ENCODE results near the gene CCDC116.
"Not testable (repeated sequence)": the region's sequence is repeated elsewhere in the genome, so short reads cannot be mapped to it uniquely, and the experiment has no call there.

Gene CCDC116

DNA sequence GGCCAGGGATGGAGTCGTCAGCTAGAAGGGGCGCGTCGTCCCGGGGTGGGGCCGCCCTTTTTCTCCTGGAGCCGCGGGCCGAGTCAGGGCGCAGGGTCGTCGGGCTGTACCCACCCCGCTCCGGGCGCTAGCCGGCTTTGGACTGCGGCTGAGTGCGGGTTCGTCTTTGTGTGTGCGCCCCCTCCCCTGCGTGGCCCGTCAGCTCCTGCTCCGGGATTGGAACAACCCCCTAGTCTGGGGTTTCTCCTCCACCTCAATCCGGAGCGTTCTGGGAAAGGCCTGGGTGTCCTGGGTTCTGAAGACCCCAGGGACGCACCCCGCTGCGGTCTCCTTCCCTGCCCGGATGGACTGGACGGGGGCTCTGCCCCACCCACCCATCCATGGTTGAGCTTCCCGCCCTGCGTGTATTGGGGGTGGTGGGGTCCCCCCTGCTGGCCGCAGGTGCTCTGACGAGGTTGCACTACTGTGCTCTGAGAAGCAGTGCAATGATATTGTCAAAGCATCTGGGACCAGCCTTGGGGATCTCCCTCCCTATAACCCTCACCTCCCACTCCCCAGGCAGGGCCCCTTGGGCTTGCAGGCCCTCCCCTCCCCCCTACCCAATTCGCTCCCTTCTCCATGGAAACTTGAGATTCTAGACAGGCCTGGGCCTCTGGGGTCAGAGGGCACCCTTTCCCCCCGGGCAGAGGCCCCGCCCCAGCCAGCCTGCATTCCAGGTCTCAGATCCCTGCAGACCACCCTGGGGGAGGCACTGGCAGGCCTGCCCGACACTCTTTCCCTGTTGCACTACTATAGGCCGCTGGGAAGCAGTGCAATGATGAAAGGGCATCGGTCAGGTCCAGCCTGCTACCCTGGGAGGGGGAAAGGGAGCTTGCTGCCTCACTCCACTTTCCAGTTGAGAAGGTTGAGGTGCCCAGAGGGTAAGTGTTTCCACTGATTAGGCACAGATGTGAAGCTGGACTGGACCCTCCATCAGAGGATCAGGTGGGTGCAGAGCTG lies 20.3 kb downstream of the CCDC116 start:
- DNase-seq, result no peak

DNA sequence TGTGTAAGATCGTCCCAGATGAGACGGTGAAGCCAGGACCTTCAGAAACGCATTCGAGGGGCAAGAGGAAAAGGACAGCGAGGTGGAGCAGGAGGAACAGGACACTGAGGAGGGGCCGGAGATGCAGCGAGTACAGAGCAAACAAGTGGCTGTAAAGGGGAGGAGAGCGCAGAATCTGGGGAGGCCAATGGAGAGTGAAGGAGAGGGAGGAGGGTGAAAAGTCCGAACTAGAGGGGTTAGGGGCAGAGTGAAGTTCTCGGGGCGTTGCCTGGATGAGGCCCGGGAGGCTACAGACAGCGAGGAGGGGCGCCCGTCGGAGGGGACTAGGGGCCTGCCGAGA lies 24.4 kb downstream of the CCDC116 start:
- DNase-seq, result no peak

DNA sequence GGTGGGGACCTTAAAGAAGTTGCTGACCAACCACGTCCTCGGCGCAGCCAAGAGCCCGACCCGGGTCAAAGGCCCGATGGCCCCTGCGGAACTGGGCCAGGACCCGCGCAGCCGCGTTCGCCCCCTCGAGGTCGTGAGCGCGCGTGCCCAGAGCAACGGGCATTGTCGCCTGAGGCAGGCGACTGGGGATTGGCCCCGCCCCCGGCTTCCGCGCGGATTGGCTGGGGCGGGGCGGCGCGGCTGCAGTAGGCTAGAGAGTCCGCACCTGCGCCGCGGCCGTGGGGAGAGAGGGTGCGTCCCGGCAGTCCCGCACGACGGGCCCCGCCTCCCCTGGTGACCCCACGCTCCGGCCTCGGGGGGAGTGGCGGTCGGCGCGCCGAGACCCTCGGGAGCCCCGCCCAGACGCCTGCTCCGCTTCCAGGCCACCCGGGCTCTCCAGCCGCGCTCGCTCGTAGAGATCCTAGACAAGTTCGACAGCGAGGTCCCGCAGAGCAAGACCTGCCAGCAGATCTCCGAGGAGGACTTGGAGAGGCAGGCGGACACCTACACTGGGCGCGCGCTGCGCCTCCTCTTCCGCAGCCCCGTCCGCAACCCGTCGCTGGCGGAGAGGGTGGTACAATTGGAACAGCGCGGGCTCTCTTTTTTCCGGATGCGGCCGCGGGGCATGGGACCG lies 24.9 kb downstream of the CCDC116 start:
- DNase-seq, result peak; percentile 82

DNA sequence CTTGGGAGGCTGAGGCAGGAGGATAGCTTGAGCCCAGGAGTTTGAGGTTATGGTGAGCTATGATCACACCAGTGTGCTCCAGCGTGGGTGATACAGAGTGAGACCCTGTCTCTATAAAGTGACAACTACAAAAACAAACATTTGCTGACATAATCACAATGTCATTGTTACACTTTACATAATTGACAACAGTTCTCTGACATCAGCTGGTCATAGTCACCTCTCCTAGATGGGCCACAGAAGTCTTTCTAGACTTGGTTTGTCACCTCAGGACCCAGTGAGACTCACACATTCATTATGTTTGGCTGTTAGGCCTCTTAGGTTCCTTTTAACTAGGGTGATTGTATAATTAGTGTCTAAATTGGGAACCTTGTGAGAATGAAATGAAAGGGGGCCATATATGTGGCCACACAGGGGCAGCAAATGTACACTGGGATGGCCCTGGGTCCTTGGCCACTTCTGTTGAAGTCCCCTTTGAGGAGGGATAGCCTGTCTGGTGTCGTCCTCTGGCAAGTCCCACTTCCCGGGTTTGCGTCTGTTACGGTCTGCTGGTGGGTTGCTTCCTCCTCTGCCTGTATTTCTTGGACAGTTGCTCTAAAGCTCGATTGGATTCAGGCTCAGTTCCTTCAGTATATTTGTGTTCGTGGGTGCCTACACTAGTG lies 27.4 kb downstream of the CCDC116 start:
- DNase-seq, result no peak

DNA sequence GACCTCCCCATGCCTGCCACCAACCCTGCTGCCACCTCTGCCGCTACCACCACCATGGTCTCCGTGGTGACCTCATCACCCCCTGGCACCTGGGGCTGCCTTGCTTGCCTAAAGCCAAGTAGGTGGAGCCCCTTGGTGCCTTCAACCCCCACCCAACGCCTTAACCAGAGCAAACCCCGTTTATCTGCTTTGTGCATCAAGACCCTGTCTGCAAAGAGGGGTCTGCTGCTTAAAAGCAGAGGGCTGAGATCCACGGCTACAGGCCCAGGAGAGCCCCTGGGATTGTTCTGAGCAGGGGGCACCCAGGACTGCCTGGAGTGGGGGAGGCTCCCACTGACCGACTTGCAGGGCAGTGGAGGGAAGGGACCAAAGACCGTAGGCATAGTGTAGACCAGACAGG lies 28.3 kb downstream of the CCDC116 start:
- no peak for DNase-seq

DNA sequence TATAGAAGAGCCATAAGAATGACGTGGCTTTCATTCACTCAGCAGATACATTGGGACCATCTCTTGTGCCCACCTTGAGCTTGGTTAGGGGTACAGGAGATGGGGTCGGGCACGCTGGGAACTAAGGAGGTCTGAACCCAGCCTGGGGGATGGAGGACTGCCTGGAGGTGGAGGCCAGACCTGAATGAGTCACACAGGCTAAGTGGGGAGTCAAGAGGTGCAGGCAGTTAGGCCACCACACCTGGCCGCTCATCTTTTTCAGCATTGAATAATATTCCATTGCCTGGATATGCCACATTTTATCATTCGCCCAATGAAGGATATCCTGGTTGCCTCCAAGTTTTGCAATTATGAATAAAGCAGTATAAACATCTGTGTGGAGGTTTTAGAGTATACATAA lies 29.4 kb downstream of the CCDC116 start:
- no peak for DNase-seq

DNA sequence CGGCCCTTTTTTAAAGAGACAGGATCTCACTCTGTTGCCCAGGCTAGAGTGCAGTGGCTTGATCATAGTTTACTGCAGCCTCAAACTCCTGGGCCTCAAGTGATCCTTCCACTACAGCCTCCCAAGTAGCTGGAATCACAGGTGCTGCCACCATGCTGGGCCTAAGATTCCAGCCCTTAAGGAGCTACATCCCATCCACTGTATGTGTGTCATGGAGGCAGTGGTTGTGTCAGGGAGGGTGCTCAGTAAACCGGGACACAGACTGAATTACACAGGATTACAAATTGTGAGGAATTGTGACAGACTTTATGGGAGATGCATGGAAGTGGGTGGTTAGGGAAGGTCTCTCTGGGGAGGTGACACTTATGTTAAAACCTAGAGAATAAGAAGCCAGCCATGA lies 31.2 kb downstream of the CCDC116 start:
- no peak for DNase-seq

DNA sequence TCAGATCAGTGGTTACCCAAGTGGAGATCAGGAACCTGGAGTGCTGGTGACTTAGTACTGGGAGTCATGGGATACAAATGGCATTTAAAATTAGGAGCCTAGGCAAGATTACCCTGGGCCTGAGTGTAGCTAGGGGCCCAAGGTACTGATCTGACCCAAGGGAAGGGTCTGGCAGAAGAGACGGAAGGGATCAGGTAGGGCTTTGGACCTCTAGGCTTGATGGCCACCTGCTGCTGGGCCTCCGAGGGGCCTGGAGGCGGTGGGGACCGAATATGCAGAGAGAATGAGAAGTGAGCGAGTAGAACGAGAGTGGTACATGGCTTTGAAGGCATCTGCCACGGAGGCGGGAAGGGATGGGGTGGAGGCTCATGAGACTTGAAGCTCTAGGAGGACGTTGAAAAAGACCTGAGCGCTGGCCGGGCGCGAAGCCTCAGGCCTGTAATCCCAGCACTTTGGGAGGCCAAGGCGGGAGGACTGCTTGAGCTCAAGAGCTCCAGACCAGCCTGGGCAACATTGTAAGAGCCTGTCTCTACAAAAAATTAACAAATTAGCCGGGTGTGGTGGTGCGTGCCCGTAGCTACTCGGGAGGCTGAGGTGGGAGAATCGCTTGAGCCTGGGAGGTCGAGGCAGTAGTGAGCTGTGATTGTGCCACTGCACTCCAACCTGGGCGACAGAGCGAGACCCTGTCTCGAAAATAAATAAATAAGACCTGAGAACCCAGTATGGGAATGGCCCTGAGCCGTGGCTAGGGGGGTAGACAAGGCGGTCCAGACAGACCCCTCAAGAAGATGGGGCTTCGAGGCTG lies 32.7 kb downstream of the CCDC116 start:
- DNase-seq, result no peak

DNA sequence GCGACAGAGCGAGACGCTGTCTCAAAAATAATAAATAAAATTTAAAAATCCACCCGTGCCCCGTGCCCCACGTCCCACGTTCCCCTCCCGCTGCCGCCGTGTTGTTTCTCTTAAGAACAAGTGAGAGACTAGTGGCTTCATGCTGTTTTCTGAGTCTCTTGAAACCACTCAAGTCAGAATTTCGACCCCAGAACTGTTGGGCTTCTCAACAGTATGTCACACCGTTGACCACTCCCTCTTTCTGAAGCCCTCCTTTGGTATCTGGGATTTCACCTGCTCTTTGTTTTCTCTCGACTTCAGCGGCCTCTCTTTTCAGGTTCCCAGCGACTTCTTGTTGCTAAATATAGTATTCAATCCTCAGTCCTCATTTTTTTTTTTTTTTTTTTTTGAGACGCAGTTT lies 34.2 kb downstream of the CCDC116 start:
- no peak for DNase-seq

DNA sequence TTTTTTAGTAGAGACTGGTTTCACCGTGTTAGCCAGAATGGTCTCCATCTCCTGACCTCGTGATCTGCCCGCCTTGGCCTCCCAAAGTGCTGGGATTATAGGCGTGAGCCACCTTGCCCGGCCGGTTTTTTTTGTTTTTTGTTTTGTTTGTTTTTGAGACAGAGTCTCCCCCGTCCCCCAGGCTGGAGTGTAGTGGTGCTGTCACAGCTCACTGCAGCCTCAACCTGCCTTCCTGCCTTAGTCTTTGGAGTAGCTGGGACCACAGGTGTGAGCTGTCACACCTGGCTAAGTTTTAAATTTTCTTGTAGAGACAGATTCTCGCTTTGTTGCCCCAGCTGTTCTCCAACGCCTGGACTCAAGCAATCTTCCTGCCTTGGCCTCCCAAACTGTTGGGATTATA lies 36.5 kb downstream of the CCDC116 start:
- no peak for DNase-seq

DNA sequence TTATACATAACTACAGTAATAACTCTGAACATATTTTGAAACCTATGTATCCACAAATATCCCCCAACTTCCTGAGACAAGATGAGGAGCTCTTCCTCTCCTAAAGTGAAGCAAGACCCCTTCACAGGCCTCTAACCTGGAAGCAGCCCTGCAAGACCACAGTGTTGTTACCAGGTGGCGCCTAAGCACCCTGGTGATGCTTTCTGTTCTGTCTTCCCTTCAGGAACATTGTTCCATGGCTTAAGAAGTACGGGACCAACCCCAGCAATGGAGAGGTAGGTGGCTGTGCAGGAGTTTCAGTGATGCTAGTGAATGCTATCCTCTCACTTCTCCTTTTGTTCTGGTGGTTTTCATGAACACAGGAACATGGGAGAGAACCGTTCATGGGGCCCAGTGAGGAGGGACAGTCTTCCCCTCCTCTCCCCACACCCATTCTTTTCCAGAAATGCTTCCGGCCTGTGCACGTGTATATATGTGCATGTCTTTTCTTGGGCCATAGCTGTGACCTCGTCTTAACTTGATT lies 39.6 kb downstream of the CCDC116 start:
- DNase-seq, result no peak

DNA sequence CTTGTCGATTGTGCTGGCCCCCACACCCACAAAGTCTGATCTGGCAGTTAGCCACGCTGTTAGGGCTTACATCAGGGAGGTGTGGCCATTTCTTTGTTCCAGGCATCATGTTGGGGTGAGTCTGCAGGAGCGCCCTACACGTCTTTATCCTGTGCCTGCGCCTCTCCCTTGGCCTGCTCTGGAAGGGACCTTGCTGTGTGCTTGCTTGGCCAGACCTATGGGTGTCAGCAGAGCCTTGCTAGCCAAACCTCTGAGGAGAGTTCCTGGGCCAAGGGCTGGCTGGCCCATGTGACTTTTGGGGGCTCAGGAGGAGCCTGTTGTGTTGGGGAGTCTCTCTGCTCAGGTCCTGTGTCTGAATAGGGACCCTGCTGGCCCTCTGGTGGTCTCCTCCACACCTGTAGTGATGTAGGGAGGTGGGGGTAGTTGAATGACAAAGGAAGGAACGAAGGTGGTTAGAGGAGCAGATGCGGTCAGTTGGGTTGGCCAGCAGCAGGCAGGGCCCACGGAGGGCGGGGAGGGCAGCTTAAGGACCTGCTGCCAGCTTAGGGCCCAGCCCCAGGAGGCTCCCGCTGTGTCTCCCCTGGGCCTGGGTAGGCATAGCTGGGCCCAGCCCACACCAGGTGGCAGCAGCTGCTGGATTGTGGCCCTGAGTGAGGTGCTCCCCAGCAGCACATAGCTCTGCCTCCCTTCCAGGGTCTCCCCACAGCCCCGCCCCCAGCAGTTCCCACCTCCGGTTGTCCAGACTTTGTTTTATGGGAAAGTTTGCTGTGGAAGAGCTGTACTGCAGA lies 41.2 kb downstream of the CCDC116 start:
- no peak for DNase-seq

DNA sequence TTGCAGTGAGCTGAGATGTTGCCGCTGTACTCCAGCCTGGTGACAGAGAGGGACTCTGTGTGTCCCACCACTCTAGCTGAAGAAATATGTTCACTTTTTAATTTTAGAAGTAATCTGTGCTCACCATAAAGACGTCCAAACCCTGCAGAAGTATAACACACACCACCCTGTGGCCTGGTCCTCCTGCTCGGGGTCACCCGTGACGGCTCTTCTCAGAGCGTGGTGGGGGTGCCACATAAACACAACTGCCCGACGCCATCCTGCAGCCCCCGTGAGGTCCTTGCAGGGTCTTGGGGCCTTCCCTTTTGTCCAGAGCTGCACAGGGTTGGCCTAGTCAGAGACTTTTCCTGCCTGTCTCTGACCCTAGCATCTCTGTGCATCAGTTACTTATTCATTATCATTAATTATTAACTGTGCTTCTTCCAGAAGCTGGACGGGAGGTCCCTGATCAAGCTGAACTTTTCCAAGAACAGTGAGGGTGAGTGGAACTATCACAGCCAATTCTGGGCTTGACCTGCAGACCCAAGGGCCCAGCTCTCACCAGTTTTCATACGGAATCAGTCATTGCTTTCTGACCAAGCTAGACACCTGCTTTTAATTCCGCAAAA lies 42.2 kb downstream of the CCDC116 start:
- DNase-seq, result no peak

DNA sequence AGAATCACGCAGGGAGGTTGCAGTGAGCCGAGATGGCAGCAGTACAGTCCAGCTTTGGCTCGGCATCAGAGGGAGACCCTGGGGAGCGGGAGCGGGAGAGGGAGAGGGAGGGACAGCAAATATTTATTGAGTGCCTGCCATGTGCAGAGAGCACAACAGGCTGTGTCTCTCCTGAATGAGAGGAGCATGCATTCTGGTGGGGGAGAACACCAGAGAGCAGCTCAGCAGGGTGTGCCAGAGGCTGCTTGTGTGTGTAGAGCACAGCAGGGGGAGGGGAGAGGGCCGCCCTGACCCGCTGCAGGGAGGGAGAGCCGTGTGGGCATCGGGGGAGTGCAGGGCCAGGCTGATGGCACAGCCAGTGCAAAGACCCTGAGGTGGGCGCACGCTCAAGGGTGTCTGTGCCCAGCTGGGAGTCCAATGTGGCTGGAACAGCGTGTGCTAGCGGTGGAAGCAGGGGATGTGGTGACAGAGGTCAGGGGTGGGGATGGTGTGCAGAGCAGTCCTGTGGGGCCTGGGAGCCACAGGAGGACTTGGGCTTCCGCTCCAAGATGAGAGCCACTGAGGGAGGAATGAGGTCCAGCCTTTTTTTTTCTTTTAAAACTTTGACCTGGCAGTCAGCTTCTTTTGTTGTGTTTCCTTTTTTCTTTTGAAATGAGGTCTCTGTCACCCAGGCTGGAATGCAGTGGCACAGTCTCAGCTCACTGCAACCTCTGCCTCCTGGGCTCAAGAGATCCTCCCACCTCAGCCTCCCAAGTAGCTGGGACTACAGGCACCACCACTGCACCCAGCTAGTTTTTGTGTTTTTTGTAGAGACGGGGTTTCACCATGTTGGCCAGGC lies 45.3 kb downstream of the CCDC116 start:
- no peak for DNase-seq

DNA sequence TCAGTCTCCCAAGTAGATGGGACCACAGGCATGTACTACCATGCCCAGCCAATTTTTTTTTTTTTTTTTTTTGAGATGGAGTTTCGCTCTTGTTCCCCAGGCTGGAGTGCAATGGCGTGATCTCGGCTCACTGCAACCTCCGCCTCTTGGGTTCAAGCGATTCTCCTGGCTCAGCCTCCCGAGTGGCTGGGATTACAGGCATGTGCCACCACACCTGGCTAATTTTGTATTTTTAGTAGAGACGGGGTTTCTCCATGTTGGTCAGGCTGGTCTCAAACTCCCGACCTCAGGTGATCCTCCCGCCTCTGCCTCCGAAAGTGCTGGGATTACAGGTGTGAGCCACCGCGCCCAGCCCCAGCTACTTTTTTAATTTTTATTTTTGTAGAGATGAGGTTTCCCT lies 46.3 kb downstream of the CCDC116 start:
- not testable (repeated sequence) for DNase-seq

DNA sequence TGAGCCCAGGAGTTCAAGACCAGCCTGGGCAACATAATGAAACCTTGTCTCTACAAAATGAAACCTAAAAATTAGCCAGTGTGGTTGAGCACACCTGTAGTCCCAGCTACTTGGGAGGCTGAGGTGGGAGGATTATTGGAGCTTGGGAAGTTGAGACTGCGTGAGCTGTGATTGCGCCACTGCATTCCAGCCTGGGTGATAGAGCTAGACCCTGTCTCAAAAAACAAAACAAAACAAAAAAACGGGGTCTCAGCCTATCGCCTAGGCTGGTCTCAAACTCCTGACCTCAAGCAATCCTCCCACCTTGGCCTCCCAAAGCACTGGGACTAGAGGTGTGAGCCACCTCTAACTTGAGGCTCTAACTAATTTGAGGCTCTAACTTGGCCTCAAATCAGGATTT lies 46.8 kb downstream of the CCDC116 start:
- no peak for DNase-seq

DNA sequence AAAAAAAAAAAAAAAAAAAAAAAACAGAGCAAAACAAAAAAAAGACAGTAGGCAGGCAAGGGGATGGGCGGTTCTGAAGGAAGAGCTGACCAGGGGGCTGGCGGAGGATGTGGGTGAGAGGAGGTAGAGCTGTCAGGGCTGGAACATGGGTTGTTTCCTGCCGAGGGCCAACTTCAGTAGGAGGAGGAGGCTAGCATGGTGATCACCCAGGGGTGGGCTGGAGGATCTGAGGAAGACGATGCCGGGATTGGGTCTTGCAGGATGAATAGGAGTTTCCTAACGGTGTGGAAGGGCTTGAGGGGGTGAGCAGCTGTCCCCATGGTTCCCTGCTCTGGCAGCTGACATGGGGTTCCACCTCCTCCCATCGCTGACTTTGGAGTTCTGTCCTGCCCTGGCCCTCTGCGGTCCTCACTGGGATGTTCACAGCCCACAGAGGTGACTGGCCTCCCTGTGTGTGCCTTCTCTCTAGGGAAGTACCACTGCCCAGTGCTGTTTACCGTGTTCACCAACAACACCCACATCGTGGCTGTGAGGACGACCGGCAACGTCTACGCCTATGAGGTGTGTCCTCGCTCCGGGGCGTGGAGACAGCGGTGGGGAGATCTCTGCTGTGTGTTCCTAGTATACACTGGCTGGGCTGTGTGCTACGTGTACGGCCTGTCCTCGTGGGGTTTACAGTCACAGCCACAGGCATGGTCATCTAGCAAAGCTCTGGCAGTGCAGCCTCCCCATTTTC lies 48.4 kb downstream of the CCDC116 start:
- no peak for DNase-seq

DNA sequence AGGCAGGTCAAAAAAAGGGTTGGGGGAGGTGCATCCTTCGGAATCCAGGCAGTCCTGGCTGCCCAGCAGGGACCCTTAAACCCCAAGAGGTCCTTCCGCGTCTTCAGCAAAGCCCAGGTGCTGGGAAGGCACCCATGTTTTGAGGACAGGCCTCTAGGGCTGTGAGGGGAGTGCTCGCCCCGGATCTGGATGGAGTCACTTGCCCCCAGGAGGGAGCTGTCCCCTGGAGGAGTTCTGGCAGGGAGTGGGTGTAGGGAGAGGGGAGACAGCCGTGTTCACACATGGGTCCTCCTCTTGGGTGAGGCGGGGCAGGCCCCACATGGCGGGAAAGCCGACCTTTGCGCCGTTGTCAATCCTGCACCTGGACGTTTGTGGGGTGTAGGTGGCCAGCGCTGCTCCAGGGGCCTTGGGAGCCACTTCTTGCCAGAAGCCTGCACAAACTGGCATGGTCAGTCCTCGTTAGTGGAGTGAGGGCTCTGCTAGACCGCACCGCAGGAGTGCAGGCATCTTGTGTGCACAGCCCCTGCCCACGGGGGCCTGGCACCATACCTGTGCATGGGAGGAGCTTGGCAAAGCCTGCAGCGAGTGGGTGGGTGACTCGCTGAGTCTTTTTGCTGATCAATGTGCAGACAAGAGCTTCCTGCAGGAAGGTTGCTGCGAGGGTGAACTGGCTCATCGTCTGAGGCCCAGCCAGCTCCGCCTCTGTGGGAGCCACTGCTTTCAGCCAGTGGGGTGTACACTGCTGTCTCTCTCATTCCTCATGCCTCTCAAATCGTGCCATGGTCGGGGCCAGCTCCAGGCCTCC lies 49.2 kb downstream of the CCDC116 start:
- no peak for DNase-seq
